ENCODE results near the gene RESF1.
A peak's percentile ranks its signal among the peaks of the same experiment; 100 is the strongest.

- TF ChIP-seq CTCF (conservative IDR thresholded peaks at IDR 0.05) (no peak), ZFX (IDR thresholded peaks at IDR 0.05) (peak; percentile 97; the same call in 1 of the 2 replicates)
Observed at GRCh38 chr12:31959161-31959700, at the start of gene RESF1.

Data from C4-2B (cell line).